DMS79 (cell line): ENCODE results near the gene TUBB6.

ENCODE experiments used
- DNase-seq: peaks from one replicate; lab custom pipeline; 2025; lab: John Stamatoyannopoulos, UW

Gene TUBB6

DNA sequence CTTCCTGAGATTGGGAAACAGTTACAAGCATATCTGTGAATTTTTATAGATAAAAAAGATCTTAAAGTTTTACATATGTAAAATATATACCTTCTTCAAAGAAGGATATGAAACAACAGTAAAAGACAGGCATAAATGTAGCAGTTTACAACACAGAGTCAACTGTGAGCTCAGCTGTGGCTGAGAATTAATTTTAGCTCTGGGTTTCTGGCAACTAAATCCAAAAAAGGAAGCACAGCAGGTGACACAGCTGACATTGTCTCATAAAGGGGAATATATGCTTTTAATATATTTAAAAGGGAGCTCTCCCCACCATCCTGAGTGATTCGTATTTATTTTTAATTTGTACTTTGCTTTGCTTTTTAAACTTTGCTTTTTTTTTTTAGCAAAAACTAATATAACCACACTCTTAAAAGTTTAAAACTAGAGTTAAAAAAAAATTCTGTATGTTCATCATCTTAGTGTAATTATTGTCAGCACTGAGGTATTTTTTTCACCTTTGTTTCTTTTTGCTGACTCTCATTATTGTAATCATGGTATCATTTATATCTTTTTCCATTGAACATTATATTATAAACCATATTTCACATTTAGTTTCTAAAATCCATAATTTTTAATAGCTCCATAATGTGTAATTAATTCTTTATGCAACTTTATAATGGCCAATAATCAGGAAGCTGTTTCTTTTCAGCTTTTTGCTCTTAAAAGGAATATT, 6.7 kb downstream of the TUBB6 start:
- no peak for DNase-seq

DNA sequence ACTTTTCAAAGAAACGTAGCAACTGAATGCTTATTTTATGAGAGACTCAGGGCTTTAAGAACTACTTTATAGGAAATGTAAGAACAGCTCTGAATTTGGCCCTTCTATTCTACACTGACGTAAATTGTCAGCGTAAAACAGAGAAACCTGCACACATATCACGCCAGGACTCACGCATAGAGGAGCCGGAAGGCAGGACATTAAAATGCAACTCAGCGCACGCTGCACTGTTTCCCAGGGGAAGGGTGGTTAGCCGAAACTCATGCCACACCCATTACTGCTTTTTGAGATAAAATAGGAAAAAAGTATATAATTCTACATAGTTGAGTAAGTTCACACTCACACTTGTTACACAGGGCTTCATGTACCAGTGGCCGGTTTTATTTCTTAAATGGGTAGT, 7.4 kb downstream of the TUBB6 start:
- DNase-seq = no peak

DNA sequence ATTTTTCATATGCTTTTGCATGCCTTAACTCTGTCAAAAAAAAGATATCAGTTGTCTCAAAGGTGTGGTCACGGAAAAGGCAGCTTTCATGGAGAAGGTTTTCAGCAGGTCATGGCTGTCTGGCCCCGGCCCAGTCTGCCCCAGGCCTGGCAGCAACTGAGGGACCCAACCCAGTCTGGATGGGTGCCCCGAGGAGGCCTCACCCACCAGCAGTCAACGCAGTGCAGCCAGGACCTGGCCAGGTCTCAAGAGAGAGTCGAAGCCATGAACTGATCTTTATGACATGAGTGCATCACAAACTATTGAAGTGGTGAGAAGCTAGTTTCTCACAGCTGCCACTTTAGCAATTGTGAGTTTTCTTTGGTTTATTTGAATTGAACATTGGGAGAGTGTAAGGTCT, 7.9 kb downstream of the TUBB6 start:
- DNase-seq = no peak

DNA sequence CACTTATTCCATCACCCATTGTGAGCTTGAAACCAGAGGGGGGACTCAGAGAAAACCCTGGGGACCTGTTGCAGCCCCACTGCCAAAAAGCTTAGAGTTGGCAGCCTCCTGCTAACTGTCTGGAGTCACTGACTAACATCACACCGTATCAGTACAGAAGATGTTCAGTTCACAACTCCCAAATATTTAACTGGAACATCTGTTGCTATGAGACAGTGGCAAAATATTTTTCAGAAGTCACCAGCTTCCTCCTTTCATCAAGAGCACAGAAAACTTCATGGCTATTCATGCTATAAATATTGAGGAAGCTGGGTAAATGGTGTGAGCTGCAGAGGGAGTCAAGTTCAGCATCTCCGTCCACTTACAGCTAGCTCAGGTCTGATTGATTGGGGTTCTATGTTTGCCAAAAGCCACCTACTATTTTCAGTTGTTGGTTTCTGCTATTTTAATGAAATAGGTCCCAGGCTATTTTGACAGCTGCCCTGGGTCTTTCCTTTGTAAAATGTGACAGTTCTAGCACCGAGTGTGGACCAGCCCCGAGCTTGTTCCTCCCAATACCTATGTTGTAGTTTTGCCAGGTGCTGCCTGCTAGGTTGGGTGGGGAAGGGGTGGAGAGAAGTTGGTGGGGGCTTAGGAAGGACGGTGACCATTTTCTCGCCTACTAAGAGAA, 9.8 kb downstream of the TUBB6 start:
- DNase-seq = no peak

DNA sequence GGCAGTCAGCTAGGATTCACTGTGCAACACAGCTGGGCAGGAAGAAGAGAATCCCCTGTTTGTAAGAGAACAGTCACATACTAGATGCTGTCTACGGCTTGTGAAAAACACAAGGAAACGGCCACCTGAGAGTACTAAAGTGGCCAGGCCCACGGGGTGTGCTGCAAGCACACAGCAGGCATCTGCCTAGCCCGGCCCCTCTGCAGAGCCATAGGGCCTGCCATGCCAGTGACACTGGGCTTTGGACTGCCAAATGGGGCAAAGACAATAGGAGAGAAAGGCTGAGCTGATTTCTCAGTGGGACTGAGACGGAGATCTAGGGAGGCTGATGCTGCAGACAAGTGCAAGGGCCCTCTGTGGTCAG, 10.3 kb downstream of the TUBB6 start:
- no peak for DNase-seq

DNA sequence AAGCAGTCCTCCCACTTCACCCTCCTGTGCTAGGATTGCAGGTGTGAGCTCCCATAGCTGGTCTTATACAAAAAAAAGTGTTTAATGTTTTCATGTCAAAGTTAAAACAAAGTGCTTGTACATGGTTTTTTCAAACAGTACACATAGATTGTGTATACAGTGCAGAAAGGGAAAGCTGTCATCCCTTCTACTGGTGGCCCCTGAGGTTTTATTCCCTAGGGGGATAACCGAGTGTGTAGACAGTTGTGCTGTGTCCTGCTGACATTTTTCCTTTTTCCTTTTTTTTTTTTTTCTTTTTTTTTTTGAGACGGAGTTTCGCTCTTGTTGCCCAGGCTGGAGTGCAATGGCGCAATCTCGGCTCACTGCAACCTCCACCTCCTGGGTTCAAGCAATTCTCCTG, 10.8 kb downstream of the TUBB6 start:
- DNase-seq = no peak

DNA sequence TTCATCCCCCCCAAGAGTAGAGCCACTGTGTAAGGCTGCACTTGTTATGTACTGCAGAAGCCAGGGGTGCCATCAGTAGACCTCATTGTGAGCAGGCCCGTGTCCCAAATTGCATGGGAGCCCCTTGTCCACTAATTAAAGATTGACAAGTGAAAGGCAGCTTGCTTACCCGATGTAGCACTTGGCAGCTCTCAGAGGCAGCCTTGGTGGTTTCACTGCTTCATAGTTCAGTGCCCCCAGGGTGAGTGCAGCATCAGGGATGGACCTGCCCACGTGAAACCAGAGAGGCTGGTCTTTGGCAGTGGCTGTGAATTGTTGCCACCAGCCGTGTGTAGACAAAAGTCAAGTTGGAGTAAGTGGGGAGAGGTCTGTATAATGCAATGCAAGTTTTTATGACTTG, 13.3 kb downstream of the TUBB6 start:
- DNase-seq = no peak

DNA sequence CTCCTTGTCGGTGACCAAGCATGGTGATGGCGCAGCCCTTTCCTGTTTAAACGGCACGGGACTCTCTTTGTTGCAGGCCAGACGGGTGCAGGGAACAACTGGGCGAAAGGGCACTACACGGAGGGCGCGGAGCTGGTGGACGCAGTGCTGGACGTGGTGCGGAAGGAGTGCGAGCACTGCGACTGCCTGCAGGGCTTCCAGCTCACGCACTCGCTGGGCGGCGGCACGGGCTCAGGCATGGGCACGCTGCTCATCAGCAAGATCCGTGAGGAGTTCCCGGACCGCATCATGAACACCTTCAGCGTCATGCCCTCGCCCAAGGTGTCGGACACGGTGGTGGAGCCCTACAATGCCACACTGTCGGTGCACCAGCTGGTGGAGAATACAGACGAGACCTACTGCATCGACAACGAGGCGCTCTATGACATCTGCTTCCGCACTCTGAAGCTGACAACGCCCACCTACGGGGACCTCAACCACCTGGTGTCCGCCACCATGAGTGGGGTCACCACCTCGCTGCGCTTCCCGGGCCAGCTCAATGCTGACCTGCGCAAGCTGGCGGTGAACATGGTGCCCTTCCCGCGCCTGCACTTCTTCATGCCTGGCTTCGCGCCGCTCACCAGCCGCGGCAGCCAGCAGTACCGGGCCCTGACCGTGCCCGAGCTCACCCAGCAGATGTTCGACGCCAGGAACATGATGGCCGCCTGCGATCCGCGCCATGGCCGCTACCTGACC, 17.1 kb downstream of the TUBB6 start:
- no peak for DNase-seq

DNA sequence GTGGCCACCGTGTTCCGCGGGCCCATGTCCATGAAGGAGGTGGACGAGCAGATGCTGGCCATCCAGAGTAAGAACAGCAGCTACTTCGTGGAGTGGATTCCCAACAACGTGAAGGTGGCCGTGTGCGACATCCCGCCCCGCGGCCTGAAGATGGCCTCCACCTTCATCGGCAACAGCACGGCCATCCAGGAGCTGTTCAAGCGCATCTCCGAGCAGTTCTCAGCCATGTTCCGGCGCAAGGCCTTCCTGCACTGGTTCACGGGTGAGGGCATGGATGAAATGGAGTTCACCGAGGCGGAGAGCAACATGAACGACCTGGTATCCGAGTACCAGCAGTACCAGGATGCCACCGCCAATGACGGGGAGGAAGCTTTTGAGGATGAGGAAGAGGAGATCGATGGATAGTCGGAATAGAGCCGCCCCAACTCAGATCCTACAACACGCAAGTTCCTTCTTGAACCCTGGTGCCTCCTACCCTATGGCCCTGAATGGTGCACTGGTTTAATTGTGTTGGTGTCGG, 17.7 kb downstream of the TUBB6 start:
- no peak for DNase-seq

DNA sequence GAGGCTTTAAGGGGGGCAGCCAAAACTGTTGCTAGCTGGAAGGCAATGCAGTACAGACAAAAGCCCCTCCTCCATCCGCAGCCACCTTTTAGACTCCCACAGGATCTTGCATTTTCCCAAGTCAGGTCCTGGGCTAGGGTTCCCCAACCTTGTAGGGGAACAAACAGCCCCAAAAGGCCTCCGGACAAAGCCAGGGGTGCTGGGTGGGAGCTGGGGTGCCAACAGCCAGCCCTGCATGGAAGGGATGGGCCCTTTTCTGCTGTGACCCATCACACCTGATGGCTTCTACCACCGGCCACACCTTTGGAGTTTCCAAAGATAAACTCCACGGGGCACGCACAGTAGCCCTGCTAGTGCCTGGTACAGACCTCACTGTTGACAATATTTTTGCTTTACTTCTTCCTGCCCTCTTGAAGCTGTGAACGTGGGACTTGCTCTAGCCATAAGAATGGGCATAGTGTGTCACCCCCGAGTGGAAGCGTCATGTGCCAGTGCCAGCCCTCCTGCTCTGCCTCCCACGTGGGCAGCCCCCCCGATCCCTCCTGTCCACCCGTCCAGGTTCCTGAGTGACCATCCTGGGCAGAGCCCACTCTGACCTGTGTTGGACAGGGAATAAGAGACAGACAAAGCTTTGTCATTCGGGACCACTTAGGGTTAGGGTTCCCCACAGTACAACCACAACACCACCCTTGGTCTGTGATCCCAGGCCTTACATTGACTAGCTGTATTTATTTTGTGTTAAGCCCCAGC, 18.8 kb downstream of the TUBB6 start:
- DNase-seq = no peak

DNA sequence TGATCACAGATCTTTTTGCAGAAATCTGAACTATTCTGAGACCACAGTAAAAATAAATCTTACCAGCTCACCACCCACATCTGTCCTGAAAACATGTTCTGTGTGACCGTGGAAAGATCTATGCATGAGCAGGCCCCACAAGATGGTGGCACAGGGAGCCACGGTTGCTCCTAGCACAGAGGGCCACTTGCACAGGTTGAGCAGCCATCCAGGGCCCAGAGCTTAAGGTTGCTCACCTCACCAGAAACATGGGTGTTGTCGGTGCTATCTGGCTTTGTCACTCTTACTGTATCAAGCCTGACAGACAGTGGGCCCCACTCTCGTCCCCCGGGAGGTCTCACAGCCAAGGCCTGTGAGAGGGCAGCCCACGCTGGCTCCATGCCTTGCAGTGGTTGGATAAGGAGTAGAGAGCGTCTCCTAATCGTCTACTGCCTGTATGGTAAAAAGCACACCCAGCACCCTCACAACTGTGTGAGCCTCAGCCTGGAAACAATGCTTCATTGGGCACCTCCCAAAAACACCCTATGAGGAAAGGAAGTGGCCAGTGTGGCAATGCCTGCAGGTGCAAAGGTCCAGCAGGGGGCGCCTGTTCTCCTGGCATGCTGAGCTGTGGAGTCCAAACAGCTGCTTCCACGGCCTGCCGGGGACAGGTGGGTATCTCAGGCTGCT, 19.6 kb downstream of the TUBB6 start:
- no peak for DNase-seq

DNA sequence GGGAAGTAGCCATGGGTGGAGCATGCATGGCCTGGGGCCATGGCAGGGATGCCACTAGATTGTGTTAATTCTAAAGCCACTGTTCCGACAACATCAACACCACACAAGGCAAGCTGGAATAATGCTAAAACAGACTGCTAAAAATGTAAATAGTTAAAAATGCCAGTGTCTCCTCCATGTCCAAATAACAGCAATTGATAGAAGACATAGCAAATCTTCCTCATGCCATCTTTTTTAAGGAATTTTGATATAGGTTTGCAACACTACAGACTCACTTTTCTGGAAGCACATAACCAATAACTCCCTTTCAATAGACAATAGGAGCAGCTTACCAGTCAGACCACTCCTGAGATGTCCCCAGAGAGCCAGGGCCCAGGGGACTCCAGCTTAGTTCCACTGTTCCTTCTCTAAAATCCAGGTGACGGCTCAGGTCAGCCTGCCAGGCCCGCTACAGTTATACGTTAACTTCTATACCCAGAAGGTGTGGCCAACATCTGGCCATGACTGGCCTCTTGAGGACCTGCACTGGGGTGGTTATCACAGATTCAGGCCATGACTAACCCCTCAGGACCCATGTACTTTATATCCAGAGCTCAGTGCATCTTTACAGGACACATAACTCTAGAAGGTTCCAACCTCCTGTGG, 20.3 kb downstream of the TUBB6 start:
- no peak for DNase-seq

DNA sequence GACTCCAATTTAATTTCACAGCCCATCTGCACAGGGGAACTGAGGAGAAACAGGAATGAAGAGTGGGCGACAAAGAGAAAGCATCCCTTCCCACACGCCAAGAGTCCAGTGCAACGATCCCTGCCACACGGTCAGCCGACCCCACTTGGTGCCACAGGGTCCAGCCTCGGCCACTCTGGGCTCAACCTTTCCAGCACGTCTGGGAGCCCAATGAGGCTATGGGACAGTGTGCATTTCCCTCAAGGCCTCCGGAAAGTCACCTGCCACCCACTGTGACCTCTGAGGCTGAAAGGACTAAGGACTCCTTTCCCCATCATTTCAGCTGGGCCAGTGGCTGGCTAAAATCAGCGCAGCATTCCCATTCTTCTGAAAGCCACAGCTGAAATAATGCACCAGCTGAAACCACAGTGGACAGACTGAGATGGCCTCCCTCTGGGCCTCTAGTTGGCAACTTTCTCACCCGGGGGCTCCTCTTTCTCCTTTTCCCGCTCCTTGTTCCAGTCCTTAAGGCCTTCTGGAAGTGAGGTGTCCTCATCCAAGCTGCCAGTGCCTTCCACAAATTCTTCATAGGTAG, 21.2 kb downstream of the TUBB6 start:
- no peak for DNase-seq

DNA sequence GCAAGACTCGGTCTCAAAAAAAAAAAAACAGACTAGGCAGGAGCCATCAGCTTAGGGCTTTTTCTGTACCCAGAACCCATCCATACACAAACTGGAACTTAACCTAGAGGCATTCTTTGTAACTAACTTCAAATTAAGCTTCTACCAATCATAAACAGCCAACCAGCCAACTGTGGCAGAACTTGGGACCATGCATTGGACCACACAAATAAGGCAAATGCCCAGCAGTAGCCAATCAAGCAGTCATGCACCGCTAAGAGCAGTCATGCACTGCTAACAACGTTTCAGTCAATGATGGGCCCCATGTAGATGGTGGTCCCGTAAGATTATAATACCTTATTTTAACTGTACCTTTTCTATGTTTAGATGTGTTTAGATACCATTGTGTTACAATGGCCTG, 22.7 kb downstream of the TUBB6 start:
- no peak for DNase-seq

DNA sequence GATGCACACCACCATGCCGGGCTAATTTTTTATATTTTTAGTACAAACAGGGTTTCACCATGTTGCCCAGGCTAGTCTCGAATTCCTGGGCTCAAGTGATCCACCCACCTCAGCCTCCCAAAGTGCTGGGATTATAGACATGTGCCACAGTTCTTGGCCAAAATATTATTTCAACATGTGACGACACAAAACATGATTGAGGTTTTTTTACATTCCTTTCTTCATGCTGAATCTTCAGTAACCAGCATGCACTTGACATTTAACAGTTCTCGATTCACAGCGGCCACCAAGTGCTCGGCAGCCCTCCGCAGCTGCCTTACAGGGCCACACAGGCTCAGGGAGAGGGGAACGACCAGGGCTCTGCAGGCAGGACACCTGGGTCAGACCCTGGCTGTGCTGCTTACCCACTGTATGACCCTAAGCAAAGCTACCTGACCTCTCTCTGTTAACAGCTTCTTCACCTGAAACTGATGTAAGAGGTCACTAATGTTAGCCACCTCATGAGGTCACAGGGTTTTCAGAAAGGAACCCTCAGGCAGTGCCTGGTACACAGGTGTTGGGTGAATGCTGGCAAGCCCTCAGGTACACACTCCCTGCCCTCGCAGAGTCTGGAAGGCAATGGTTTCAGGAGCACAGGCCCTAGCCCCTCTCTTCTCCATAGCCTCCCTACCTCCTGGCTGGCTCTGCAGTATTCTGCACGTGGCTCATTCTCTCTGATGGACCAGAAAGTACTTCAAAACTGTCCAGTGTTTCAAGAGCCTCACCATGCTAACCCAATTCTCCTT, 25.7 kb downstream of the TUBB6 start:
- DNase-seq = peak; percentile 35

DNA sequence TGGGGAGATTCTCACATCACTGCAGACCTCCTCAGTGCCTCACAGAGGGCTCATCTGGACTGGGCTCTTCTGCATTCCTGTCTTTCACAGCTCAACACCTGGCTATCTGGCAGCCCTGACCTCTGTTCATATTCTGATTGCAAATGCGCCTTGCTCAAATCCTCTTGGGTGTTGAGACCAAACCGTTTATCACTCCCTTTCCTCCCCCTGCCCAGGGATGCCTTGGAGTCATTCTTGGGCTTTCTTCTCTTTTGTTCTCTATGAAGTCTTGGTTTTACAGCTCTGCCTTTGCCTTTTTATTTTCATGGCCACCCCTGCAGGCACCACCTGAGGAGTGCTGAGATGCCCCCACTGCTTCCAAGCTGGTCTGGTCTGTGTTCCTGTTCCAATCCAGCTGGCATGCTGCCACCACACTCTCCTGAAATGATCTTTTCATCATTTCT, 26.3 kb downstream of the TUBB6 start:
- peak; percentile 61 for DNase-seq

DNA sequence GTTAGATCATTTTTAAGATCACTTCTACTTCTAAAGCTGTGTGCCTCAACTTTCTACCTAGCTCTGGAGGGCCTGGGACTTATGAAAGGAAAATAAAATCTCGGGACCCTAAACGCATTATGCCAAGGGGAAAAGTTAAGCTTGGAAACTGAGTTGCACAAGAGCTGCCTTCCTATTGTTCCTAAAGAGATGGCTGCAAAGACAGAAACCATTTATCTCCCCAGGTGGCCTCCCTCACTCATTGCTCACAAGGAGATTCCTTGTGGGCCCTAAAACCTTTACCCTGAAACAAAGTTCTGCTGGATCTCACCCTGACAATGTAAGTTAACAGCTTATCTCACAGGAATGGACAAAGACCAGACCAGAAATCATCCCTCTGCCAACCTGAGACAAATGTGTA, 26.8 kb downstream of the TUBB6 start:
- no peak for DNase-seq

DNA sequence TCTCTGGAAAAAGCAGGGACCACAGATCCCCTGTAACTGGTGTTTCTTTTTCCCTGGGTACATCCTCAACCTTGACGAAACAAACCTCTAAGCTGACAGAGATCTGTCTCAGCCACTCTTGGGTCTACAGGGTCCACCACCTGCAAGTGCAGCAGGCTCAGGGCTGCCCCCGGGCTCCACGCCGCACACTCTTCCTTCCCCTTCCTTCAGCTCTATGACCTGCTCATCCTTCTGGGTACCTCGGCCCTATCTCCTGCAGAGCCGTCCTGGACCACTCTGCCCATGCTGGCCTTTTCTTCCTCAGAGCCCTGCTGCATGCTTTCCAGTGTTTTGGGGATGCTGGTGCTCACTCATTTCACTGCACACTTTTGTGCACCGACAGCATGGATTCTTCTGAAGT, 27.5 kb downstream of the TUBB6 start:
- no peak for DNase-seq

DNA sequence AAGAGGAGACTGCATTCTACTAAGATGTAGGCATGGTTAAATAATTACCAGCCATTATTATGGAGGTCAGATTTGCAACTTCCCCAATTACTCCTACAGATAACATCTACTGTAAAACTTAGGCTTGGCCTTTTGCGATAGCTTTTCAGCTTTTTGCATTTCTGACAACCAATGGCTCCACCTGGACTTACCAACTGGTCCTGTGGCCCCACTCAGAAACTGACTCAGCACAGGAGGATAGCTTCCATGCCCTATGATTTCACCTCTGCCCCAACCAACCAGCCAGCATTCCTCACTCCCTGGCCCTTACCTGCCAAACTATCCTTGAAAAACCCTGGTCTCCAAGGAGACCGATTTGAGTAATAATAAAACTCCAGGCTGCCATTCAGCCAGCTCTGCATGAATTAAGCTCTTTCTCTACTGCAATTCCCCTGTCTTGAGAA, 28.2 kb downstream of the TUBB6 start:
- DNase-seq = no peak

DNA sequence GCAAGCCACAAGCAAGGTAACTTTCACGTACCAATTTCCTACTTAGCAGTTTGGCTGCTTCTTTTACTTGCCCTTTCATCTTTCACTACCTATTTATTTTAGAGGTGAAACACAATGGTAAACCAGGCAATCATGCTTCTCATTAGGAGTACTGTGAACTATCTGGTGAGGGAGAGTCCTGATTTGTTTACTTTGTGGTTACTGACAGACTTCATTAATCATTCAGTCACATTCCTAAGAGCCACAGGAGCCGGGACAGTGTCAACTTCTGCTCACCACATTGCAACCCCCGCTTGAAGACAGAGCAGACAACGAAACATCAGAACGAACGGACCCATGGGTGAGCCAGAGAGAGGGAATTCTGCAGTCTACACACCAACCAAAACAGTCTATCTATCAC, 28.8 kb downstream of the TUBB6 start:
- peak; percentile 9 for DNase-seq
